DOHH2 (cell line): ENCODE data around the gene NUMB.

Experiments used
- H3F3A ChIP-seq: fragments of 200-600 bp; sonication (generic), shearing (Covaris generic); 2 replicates; pipeline ENCODE4 v1.6.0; 2016; ENCODE audit warnings: antibody characterized with exemption, mild to moderate bottlenecking; ENCODE audit not compliant: control insufficient read depth, insufficient read depth
- H3K27ac ChIP-seq: fragments of 200-600 bp; sonication (generic); 2 replicates; pipeline ENCODE4 v1.5.1; 2014; ENCODE audit warnings: low read depth, mild to moderate bottlenecking, low read length, moderate library complexity
- H3K27me3 ChIP-seq: fragments of 200-600 bp; sonication (generic); 2 replicates; pipeline ENCODE4 v1.6.1; 2014; ENCODE audit warnings: mild to moderate bottlenecking, low read length, mixed read lengths; ENCODE audit not compliant: control insufficient read depth
- H3K36me3 ChIP-seq: fragments of 200-600 bp; sonication (generic); 2 replicates; pipeline ENCODE4 v1.6.1; 2014; ENCODE audit warnings: mild to moderate bottlenecking, low read length, moderate library complexity, mixed read lengths; ENCODE audit not compliant: control insufficient read depth
- H3K4me1 ChIP-seq: fragments of 200-600 bp; sonication (generic); 2 replicates; pipeline ENCODE4 v1.6.1; 2014; ENCODE audit warnings: mild to moderate bottlenecking, low read length, mixed read lengths; ENCODE audit not compliant: control insufficient read depth
- H3K4me2 ChIP-seq: fragments of 200-600 bp; sonication (generic); 2 replicates; pipeline ENCODE4 v1.6.0; 2014; ENCODE audit warnings: mild to moderate bottlenecking, low read length, moderate library complexity
- H3K4me3 ChIP-seq: fragments of 200-600 bp; sonication (generic); 2 replicates; pipeline ENCODE4 v1.5.1; 2014; ENCODE audit warnings: mild to moderate bottlenecking, low read length, mixed read lengths
- H3K79me2 ChIP-seq: fragments of 200-600 bp; sonication (generic); 2 replicates; pipeline ENCODE4 v1.6.1; 2014; ENCODE audit warnings: mild to moderate bottlenecking, low read length, mixed read lengths; ENCODE audit not compliant: control insufficient read depth
- H3K9me2 ChIP-seq: fragments of 200-600 bp; sonication (generic); replicated peaks from 2 replicates; pipeline ENCODE4 v1.6.1; 2014; ENCODE audit warnings: mild to moderate bottlenecking, low read length, mixed read lengths; ENCODE audit not compliant: control insufficient read depth
- H3K9me3 ChIP-seq: fragments of 200-600 bp; sonication (generic); 2 replicates; pipeline ENCODE4 v1.6.1; 2014; ENCODE audit warnings: antibody characterized with exemption, low read length, mixed read lengths; ENCODE audit not compliant: control insufficient read depth, insufficient read depth
- H4K20me1 ChIP-seq: fragments of 200-600 bp; sonication (generic); 2 replicates; pipeline ENCODE4 v1.6.0; 2014; ENCODE audit warnings: low read depth, mild to moderate bottlenecking, antibody characterized with exemption, low read length, moderate library complexity; ENCODE audit not compliant: control insufficient read depth, insufficient read depth
- EZH2phosphoT487 ChIP-seq: fragments of 200-600 bp; sonication (generic); IDR thresholded peaks from 2 replicates; pipeline ENCODE4 v1.6.1; 2017; ENCODE audit warnings: borderline replicate concordance, mild to moderate bottlenecking, antibody characterized with exemption, low read length, moderate library complexity, mixed read lengths
- TF ChIP-seq, protein P1 (sequence below): fragments of 200-600 bp; sonication (generic); IDR thresholded peaks from one replicate; pipeline ENCODE4 v1.5.1; 2014; ENCODE audit warnings: antibody characterized with exemption, mild to moderate bottlenecking, low read depth, low read length; ENCODE audit not compliant: poor library complexity, severe bottlenecking

NUMB gene

DNA sequence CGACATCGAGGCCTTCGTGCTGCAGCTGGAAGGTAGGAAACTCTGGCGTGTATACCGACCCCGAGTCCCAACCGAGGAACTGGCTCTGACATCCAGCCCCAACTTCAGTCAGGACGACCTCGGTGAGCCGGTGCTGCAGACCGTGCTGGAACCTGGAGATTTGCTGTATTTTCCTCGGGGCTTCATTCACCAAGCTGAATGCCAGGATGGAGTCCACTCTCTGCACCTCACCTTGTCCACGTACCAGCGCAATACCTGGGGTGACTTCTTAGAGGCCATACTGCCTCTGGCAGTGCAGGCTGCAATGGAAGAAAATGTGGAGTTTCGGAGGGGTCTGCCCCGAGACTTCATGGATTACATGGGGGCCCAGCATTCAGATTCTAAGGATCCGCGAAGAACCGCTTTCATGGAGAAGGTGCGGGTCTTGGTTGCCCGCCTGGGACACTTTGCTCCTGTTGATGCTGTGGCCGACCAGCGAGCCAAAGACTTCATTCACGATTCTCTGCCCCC, 33.8 kb upstream of the NUMB start:
- TF ChIP-seq, protein P1, sequence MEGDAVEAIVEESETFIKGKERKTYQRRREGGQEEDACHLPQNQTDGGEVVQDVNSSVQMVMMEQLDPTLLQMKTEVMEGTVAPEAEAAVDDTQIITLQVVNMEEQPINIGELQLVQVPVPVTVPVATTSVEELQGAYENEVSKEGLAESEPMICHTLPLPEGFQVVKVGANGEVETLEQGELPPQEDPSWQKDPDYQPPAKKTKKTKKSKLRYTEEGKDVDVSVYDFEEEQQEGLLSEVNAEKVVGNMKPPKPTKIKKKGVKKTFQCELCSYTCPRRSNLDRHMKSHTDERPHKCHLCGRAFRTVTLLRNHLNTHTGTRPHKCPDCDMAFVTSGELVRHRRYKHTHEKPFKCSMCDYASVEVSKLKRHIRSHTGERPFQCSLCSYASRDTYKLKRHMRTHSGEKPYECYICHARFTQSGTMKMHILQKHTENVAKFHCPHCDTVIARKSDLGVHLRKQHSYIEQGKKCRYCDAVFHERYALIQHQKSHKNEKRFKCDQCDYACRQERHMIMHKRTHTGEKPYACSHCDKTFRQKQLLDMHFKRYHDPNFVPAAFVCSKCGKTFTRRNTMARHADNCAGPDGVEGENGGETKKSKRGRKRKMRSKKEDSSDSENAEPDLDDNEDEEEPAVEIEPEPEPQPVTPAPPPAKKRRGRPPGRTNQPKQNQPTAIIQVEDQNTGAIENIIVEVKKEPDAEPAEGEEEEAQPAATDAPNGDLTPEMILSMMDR = no peak
- no peak for TF ChIP-seq EZH2phosphoT487
- peak overlapping the region; percentile 71 for H3K4me2 ChIP-seq
- H3K27ac ChIP-seq = no peak overlapping the region
- H3F3A ChIP-seq = peaks cover 4% of the 10 kb centered on the region; the same call in 1 of the 2 replicates
- H3K4me1 ChIP-seq = peaks cover 27% of the 10 kb centered on the region
- peak overlapping the region; percentile 97 for H3K4me3 ChIP-seq
- peaks cover 42% of the 10 kb centered on the region for H3K36me3 ChIP-seq
- peaks cover 53% of the 10 kb centered on the region for H3K79me2 ChIP-seq
- H3K9me2 ChIP-seq = no peaks in the 10 kb centered on the region
- H4K20me1 ChIP-seq = peaks cover 16% of the 10 kb centered on the region
- H3K9me3 ChIP-seq = no peaks in the 10 kb centered on the region
- peaks cover 2% of the 10 kb centered on the region; the same call in 1 of the 2 replicates for H3K27me3 ChIP-seq

DNA sequence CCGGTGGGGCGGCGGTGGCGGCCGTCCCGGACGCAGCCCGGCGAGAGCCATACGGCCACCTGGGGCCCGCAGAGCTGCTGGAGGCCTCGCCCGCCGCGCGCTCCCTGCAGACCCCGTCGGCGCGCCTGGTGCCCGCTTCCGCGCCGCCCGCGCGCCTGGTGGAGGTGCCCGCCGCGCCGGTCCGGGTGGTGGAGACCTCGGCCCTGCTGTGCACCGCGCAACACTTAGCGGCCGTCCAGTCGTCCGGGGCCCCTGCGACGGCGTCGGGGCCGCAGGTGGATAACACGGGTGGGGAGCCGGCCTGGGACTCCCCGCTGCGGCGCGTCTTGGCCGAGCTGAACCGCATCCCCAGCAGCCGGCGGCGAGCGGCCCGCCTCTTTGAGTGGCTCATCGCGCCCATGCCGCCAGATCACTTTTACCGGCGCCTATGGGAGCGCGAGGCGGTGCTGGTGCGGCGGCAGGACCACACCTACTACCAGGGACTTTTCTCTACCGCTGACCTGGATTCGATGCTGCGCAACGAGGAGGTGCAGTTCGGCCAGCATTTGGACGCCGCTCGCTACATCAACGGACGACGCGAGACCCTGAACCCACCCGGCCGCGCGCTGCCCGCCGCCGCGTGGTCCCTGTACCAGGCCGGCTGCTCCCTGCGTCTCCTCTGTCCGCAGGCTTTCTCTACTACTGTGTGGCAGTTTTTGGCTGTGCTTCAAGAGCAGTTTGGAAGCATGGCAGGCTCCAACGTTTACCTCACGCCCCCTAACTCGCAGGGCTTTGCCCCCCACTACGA, 33.1 kb upstream of the NUMB start:
- H3K27ac ChIP-seq = peak overlapping the region; percentile 17; the same call in 1 of the 2 replicates
- H3K27me3 ChIP-seq = peaks cover 2% of the 10 kb centered on the region; the same call in 1 of the 2 replicates
- no peaks in the 10 kb centered on the region for H3K9me3 ChIP-seq
- H3K4me1 ChIP-seq = peaks cover 27% of the 10 kb centered on the region
- H4K20me1 ChIP-seq = peaks cover 16% of the 10 kb centered on the region
- TF ChIP-seq, protein P1 = no peak
- TF ChIP-seq EZH2phosphoT487 = no peak
- no peaks in the 10 kb centered on the region for H3K9me2 ChIP-seq
- peaks cover 51% of the 10 kb centered on the region for H3K79me2 ChIP-seq
- H3K4me2 ChIP-seq = peak overlapping the region; percentile 71
- peaks cover 4% of the 10 kb centered on the region; the same call in 1 of the 2 replicates for H3F3A ChIP-seq
- H3K36me3 ChIP-seq = peaks cover 39% of the 10 kb centered on the region
- H3K4me3 ChIP-seq = peak overlapping the region; percentile 97

DNA sequence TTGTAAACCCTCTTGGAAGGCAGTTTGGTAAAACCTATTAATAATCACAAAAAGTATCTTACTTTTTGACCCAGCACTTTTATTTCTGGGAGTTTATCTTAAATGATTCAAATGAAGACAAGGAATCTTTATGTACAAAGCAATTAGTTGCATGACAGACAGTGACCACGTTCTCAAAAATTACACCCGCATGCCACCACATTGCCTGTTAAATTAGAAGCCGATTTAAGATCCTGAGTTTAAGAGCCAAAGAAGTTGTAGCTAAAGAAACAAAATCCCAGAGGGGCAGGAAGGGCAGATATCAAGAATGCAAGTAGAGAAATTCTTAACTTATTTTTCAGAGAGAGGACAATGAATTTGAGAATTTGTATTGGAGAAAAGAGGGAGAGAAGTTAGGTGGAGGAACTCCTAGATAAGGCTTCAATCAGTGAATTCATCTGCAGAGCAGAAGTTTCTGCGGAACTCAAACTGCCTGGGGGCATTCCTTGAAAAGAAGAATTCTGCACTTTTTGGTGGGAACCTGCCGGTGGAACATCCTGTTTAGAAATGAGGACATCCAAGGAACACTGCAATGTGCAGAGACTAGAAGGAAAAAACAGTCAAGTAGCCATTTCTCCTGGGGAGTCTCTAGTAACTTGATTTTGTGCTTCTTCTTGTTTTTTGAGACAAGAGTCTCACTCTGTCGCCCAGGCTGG, 31.3 kb upstream of the NUMB start:
- no peak overlapping the region for H3K4me3 ChIP-seq
- H3K27me3 ChIP-seq = peaks cover 2% of the 10 kb centered on the region; the same call in 1 of the 2 replicates
- TF ChIP-seq, protein P1 = no peak
- no peak for TF ChIP-seq EZH2phosphoT487
- peaks cover 38% of the 10 kb centered on the region for H3K79me2 ChIP-seq
- H3K27ac ChIP-seq = no peak overlapping the region
- no peaks in the 10 kb centered on the region for H3K9me3 ChIP-seq
- H3K4me1 ChIP-seq = peaks cover 27% of the 10 kb centered on the region
- H3K36me3 ChIP-seq = peaks cover 26% of the 10 kb centered on the region
- H3K9me2 ChIP-seq = no peaks in the 10 kb centered on the region
- peaks cover 16% of the 10 kb centered on the region for H4K20me1 ChIP-seq
- H3K4me2 ChIP-seq = no peak overlapping the region
- peaks cover 4% of the 10 kb centered on the region; the same call in 1 of the 2 replicates for H3F3A ChIP-seq
